Stimulated activated CD4-positive, alpha-beta T cell treated with anti-CD3 and anti-CD28 coated beads, Interleukin-1b, Interleukin-23, amount 100 ng/mL, for 4 hours (primary cell): ENCODE measurements around the gene SLC13A3.

Experiments
- DNase-seq, 2 donors: peaks; one replicate each; pipeline ENCODE4 v3.0.0-alpha.2; 2020; ENCODE audit warnings: low read depth in 2 of 2

The SLC13A3 gene

GRCh38 chr20:46605181-46605580, 46.1 kb downstream of the SLC13A3 start:
- DNase-seq = no peak

- no peak for DNase-seq
These were observed 46.6 kb downstream of the SLC13A3 start for GRCh38 chr20:46604551-46605133.

- DNase-seq = no peak
These were observed 48.8 kb downstream of the SLC13A3 start for GRCh38 chr20:46602429-46602828.

GRCh38 chr20:46601603-46602122, 49.6 kb downstream of the SLC13A3 start:
- DNase-seq = no peak

DNA sequence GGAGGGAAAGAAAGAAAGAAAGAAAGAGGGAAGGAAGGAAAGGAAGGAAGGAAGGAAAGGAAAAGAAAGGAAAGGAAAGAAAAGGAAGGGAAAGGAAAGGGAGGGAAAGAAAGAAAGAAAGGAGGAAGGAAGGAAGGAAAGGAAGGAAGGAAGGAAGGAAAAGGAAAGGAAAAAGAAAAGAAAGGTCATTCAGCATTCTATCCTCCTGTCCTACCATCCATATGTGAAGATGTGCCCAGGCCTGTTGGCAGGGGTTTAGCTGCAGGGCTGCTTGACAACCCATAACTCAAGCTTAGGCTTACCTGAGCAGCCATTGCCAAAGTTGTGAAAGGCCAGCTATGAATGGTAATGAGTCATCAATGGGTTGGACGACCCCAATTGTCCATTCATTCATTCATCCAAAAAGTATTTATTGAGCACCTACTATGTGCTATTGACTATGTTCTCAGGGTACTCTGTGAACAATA, 50.9 kb downstream of the SLC13A3 start:
- DNase-seq = no peak

- no peak for DNase-seq
These were observed 51.9 kb downstream of the SLC13A3 start for GRCh38 chr20:46599227-46599987.

DNA sequence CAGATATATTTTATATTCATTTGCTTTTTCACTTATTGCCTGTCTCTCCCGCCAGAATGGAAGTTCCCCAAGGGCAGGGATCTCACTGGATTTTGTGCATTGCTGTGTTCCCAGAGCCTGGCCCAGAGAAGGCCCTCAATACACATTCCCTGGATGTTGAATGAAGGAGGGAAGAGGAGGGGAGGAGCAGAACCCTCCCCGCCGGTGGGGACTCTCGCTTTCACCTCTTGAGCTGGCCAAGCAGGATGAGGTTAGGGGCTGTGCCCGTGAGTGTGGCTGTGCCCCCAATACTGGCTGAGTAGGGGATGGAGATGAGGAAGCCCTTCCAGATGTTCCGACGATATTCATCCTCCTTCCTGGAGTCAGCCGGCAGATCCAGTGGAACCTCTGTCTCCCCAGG, 55.3 kb downstream of the SLC13A3 start:
- DNase-seq = no peak

DNA sequence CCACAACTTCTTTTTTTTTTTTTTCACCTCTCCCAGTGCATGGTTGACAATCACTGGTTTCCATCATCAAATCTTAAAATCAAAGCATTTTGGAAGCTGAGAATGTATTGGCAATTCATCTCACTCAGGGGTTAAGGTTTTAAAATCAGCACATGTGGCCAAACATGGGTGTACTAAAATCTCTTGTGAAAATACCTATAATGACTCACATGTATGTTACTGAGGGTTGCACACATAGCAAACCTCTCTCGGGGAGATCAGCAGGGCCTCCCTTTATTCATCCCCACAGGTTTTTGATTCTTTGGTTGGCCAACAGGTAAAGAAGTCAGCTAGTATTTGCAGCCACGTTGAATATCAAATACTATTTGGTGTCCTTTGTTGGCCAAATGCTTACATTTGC, 56.5 kb downstream of the SLC13A3 start:
- DNase-seq = no peak

GRCh38 chr20:46592580-46593362, 58.5 kb downstream of the SLC13A3 start:
- no peak for DNase-seq

DNA sequence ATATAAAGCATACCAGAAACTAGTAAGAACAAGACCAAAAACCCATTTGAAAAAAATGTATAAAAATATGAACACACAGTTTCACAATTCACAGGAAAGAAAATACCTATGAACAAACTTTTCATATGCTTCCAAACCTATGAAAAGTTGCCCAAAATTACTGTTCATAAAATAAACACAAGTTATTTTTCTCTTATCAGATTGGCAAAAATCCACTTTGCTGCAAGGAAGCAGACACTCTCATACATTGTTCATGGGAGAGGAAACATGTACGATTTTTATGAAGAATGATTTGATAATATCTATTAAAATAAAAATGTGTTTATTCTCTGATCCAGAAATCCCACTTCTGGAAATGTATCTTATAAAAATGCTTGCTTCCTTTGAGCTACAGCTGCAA, 60.8 kb downstream of the SLC13A3 start:
- DNase-seq = no peak

- no peak for DNase-seq
These were observed 62.4 kb downstream of the SLC13A3 start for GRCh38 chr20:46588532-46589511.

GRCh38 chr20:46587986-46588385, 63.3 kb downstream of the SLC13A3 start:
- DNase-seq = no peak

GRCh38 chr20:46586724-46587123, 64.5 kb downstream of the SLC13A3 start:
- DNase-seq = no peak

DNA sequence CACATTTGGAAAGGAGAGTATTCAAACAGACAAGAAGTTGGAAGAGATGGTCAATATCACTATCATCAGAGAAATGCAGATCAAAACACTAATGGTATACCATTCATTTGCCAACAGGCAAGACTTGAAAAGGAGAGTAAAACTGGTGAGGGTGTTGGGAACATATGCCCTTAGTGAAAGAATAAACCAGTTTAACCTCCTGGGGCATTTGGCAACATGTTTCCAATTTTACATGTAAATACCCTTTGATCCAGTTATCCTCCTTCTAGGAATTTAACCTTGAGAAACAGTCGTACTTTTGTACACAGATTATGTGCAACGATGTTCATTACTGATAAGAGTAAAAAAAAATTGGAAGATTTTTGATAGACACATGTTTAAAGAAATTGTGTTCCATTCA, 66.8 kb downstream of the SLC13A3 start:
- DNase-seq = no peak

DNA sequence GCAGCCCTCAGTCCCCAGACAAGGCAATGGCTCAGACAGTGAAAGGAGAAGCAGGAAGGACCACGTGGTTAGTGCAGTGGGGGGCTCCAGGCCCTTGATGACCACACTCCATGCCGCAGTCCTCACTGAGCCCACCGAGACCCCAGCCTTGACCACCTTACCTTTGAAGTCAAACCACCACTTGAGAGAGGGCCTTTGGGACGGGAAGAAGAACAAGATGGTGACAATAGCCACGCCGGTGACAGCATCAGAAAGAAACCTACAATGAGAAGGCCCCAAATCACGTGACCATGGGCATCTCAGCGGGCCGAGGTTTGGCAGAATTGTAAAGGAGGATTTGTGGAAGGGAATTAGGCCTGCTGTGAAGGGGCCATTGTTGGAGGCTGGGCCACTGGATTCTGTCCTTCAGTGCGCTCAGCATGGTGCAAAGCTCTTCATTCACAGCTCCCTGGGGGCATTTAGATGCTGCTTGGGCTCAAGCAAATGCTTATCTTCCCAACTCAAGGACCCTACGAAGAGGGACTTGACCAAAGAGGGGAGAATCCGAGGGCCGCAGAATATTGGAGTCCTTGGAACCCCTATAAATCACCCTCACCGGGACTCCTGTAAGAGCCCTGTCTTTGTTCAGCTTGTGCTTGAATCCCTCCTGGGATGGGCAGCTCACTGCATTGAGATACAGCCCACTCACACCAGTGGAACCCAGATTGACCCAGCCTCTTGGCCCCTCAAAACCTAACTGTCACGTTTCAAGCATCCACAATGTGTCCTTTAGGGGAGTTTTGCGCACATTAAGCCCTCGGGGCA, 67.6 kb downstream of the SLC13A3 start:
- DNase-seq = no peak

GRCh38 chr20:46582648-46583047, 68.6 kb downstream of the SLC13A3 start:
- DNase-seq = no peak

- no peak for DNase-seq
These were observed 69.9 kb downstream of the SLC13A3 start for GRCh38 chr20:46581391-46581790.

- no peak for DNase-seq
These were observed 70.5 kb downstream of the SLC13A3 start for GRCh38 chr20:46580613-46581205.

DNA sequence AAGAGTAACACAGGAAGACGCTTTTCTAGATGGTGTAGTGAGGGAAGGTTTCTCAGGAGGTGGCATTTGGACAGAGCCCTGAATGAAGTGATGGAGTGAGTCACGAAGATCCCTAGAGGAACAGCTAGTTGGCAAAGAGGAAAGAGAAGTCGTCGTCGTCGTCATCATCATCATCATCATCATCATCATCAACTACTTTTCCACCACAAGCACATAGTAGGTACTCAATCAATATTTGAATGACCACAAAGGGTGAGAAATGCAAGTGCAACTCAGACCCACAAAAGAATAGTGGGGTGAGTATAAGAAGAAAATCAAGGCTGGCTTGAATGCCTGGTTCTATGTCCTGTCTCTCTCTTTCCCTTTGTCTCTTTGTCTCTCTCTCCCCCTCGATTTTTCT, 72.5 kb downstream of the SLC13A3 start:
- DNase-seq = no peak

- no peak for DNase-seq
These were observed 74.4 kb downstream of the SLC13A3 start for GRCh38 chr20:46576774-46577395.
